K562 (cell line): ENCODE data around the gene SOX6. TPM values are rescaled to one million over a fixed set of nuclear protein-coding genes. Genes with fewer than 3 reads are reported as not detected.
A peak's percentile ranks its signal among the peaks of the same experiment; 100 is the strongest.

ENCODE experiments used
- ATAC-seq: fragments of 200-7000 bp; cut with Tn5 transposase; 3 replicates; pipeline ENCODE4 v1.9.1; 2020; ENCODE audit warnings: moderate library complexity
- BruUV-seq: library from RNA; stranded (reverse); fragments of 400-500 nt; replicated peaks from 2 replicates; lab custom pipeline; 2021; lab: Mats Ljungman, UMichigan
- CTCF ChIA-PET: fragments of 300-600 bp; formaldehyde crosslinking; extraction: SDS; loops from one replicate; lab custom pipeline; 2021; ENCODE audit warnings: low intra/inter-chr PET ratio; lab: Yijun Ruan, JAX
- POLR2A ChIA-PET: fragments of 300-600, 350-650 bp; sonication (Branson Sonifier 250); formaldehyde crosslinking; extraction: SDS; loops from one replicate; lab custom pipeline; 2021; ENCODE audit warnings: antibody characterized with exemption, inconsistent platforms; lab: Yijun Ruan, JAX
- DNase-seq, 4 experiments: peaks; one replicate each; pipeline versions ENCODE4 v3.0.0 to v3.0.0-alpha.2; 2011 to 2018; ENCODE audit warnings: low spot score in 3 of 4, mixed read lengths in 3 of 4; ENCODE audit errors: extremely low read depth in 1 of 4
- FAIRE-seq: peaks from 2 replicates; lab custom pipeline; 2011; peaks lifted over from hg19 to GRCh38; lab: Jason Lieb, UNC
- H2AFZ ChIP-seq: 2 replicates; pipeline ENCODE4 v1.6.0; 2011; ENCODE audit warnings: low read depth, low read length, control low read depth, inconsistent platforms
- H3K27ac ChIP-seq: fragments of 200-600 bp; 3 replicates; pipeline ENCODE4 v1.8.0; 2011; ENCODE audit warnings: low read depth, mild to moderate bottlenecking, control low read depth, inconsistent platforms, low read length, moderate library complexity, mixed read lengths; ENCODE audit errors: extremely low read depth
- H3K27me3 ChIP-seq, 2 experiments: fragments of 300-600 bp in 1 of 2; 2 replicates in 1 of 2; 3 replicates in 1 of 2; pipeline versions ENCODE4 v1.6.0 to v1.8.0; 2011; ENCODE audit warnings: inconsistent platforms in 2 of 2, low read length in 2 of 2, mild to moderate bottlenecking in 1 of 2, mixed read lengths in 1 of 2, moderate library complexity in 1 of 2; ENCODE audit not compliant: control insufficient read depth in 2 of 2, insufficient read depth in 2 of 2
- H3K36me3 ChIP-seq: fragments of 300-600 bp; 3 replicates; pipeline ENCODE4 v1.8.0; 2011; ENCODE audit warnings: mild to moderate bottlenecking, low read length, inconsistent platforms; ENCODE audit not compliant: control insufficient read depth, insufficient read depth
- H3K4me1 ChIP-seq, 2 experiments: fragments of 200-600 bp in 1 of 2; replicated peaks in 1 of 2; 2 replicates in 1 of 2; 3 replicates in 1 of 2; pipeline versions ENCODE4 v1.5.1 to v1.8.0; 2011; ENCODE audit warnings: inconsistent platforms in 2 of 2, low read length in 2 of 2, mild to moderate bottlenecking in 1 of 2, mixed read lengths in 1 of 2, moderate library complexity in 1 of 2; ENCODE audit not compliant: control insufficient read depth in 2 of 2, insufficient read depth in 2 of 2
- H3K4me2 ChIP-seq: 2 replicates; pipeline ENCODE4 v1.6.1; 2011; ENCODE audit warnings: low read length, control low read depth, inconsistent platforms, mixed read lengths; ENCODE audit not compliant: insufficient read depth
- H3K4me3 ChIP-seq: fragments of 200-600 bp; sonication (generic), shearing (Covaris generic); 2 replicates; pipeline ENCODE4 v1.5.1; 2016; ENCODE audit warnings: control low read depth, inconsistent platforms
- H3K79me2 ChIP-seq: fragments of 200-600 bp; 3 replicates; pipeline ENCODE4 v1.8.0; 2011; ENCODE audit warnings: low read length, inconsistent platforms; ENCODE audit not compliant: control insufficient read depth, insufficient read depth
- H3K9ac ChIP-seq, 2 experiments: 2 replicates each; pipeline versions ENCODE4 v1.6.0 to v1.6.1; 2011; ENCODE audit warnings: low read depth in 2 of 2, low read length in 2 of 2, control low read depth in 1 of 2, inconsistent platforms in 1 of 2, mild to moderate bottlenecking in 1 of 2, mixed read lengths in 1 of 2; ENCODE audit not compliant: insufficient read depth in 1 of 2
- H3K9me1 ChIP-seq: one replicate; pipeline ENCODE4 v1.6.0; 2011; ENCODE audit warnings: inconsistent platforms, mild to moderate bottlenecking, low read length, moderate library complexity; ENCODE audit not compliant: control insufficient read depth, insufficient read depth
- H3K9me3 ChIP-seq: replicated peaks from 2 replicates; pipeline ENCODE4 v1.5.1; 2011; ENCODE audit warnings: low read depth, low read length, inconsistent platforms; ENCODE audit not compliant: control insufficient read depth, insufficient read depth
- H4K20me1 ChIP-seq: replicated peaks from 2 replicates; pipeline ENCODE4 v1.6.1; 2011; ENCODE audit warnings: low read length, inconsistent platforms, mixed read lengths; ENCODE audit not compliant: control insufficient read depth, insufficient read depth
- ATF3 ChIP-seq, 2 experiments: fragments of 450-650 bp in 1 of 2; sonication (generic) in 1 of 2; formaldehyde crosslinking in 1 of 2; IDR thresholded peaks in 1 of 2; conservative IDR thresholded peaks in 1 of 2; 2 replicates each; pipeline versions ENCODE4 v1.6.1 to v1.8.1; 2016 to 2023; ENCODE audit warnings: mild to moderate bottlenecking in 2 of 2, moderate library complexity in 2 of 2, inconsistent platforms in 1 of 2, missing genetic modification reagents in 1 of 2
- BMI1 ChIP-seq: fragments of 150-350 bp; IDR thresholded peaks from 2 replicates; pipeline ENCODE4 v1.6.1; 2014; ENCODE audit warnings: low read length
- POLR2A ChIP-seq: fragments of 450-650 bp; conservative IDR thresholded peaks from 2 replicates; pipeline ENCODE4 v1.6.1; 2016
- RBM34 ChIP-seq: fragments of 200-400 bp; formaldehyde crosslinking; IDR thresholded peaks from 2 replicates; pipeline ENCODE4 v1.6.1; 2018; ENCODE audit warnings: low read length, borderline replicate concordance; ENCODE audit not compliant: insufficient read depth
- SMARCB1 ChIP-seq: IDR thresholded peaks from 2 replicates; pipeline ENCODE4 v1.6.1; 2011; ENCODE audit warnings: improper control_type of control experiment, low read depth; ENCODE audit not compliant: insufficient read length
- SMARCE1 ChIP-seq: fragments of 450-650 bp; IDR thresholded peaks from 2 replicates; pipeline ENCODE4 v1.7.1; 2016; ENCODE audit warnings: mild to moderate bottlenecking
- WGBS: fragments of 100-300 bp; shearing (Covaris generic); methylation state at CpG from one replicate; pipeline ENCODE4 v1.1.6; 2016; ENCODE audit warnings: low coverage, mixed read lengths; ENCODE audit not compliant: insufficient coverage; ENCODE audit errors: missing lambda C conversion rate; 5-methylcytosine and 5-hydroxymethylcytosine counted together
- in situ Hi-C: fragments of 300-500 bp; cut with MboI; formaldehyde crosslinking; loops from 4 replicates; pipeline ENCODE4 v1.15.0; 2018; ENCODE audit warnings: inconsistent platforms, mixed read lengths
- intact Hi-C: fragments of 100-400 bp; cut with micrococcal nuclease; formaldehyde crosslinking; loops from 2 replicates; pipeline ENCODE4 v1.14.2; 2022
- polyA plus RNA-seq, 8 experiments: library from polyadenylated mRNA; depleted of rRNA in 4 of 8; stranded (reverse) in 5 of 8; unstranded in 3 of 8; fragments of >200 nt; fragmentation: Nextera tagmentation in 2 of 8; fragmentation: Illumina TruSeq in 1 of 8; extraction: Ambion mirVana in 2 of 8; extraction: Trizol in 1 of 8; gene quantifications; 2 replicates each; pipeline versions ENCODE4 v1.2.1 to v1.2.3, GENCODE V29; 2011 to 2014; ENCODE audit warnings: inconsistent platforms in 1 of 8, missing spikeins in 1 of 8
- total RNA-seq, 7 experiments: library from RNA; depleted of rRNA in 6 of 7; stranded (reverse); fragments of >200 nt in 6 of 7; fragmentation: Illumina TruSeq in 2 of 7; extraction: Trizol in 2 of 7; gene quantifications; 2 replicates each; pipeline versions ENCODE4 v1.2.1 to v1.2.3, GENCODE V29; 2011 to 2021; ENCODE audit warnings: low replicate concordance in 1 of 7
- TF ChIP-seq, protein P1 (sequence below): sonication (generic); formaldehyde crosslinking; IDR thresholded peaks from 2 replicates; pipeline ENCODE4 v1.8.0; 2023; ENCODE audit warnings: missing genetic modification reagents, mild to moderate bottlenecking, borderline replicate concordance

The SOX6 gene
- total and polyA plus RNA-seq, 9 of the 15 experiments (the other 6 are each of a cell fraction or from before 2014, with no cell fraction given), result 0.89 to 8.7 (median 5.7) TPM

- intact Hi-C loops (loop anchor here (5.0 to 10.0 kb wide), 3 partner anchors 44 to 664 kb away; no protein-coding TSS in a partner anchor), in situ Hi-C loops (no loop called here)
- TF ChIP-seq BMI1 (no peak), ATF3 (IDR thresholded peaks at IDR 0.05) (0 out of 2 replicates have a peak, but pooled peaks have one; percentile 39), ATF3 (CRISPR knock-in tag; conservative IDR thresholded peaks at IDR 0.05) (no peak)
- no peak overlapping the region for H3K27ac ChIP-seq
- H3K9me3 ChIP-seq, result 0 out of 2 replicates have a peak, but pooled peaks cover 3% of the 10 kb centered on the region
- DNase-seq (no peak), ATAC-seq (no peak), FAIRE-seq (no peak)
- ChIA-PET CTCF (no interaction called here), POLR2A (no interaction called here)
- H3K27me3 ChIP-seq, result peaks cover 0 to 8% of the 10 kb centered on the region in 2 experiments; a peak in 2 of 5 replicates
- H3K36me3 ChIP-seq, result no peaks in the 10 kb centered on the region
- no peaks in the 10 kb centered on the region for H3K9me1 ChIP-seq
- H3K4me3 ChIP-seq, result no peak overlapping the region
- no TSS peak for BruUV-seq
- no peak overlapping the region; a peak in 1 of 4 replicates for H3K9ac ChIP-seq
- no peaks in the 10 kb centered on the region for H4K20me1 ChIP-seq
- H3K4me1 ChIP-seq, result peaks cover 0 to 14% of the 10 kb centered on the region in 2 experiments; a peak in 3 of 5 replicates
- 0 out of 2 replicates have a peak overlapping the region, but pooled peaks have one; percentile 40 for H2AFZ ChIP-seq
- no peaks in the 10 kb centered on the region for H3K79me2 ChIP-seq
- no peak overlapping the region for H3K4me2 ChIP-seq
- 45% methylated on average over 7 of the region's 9 CpGs for WGBS
Observed at GRCh38 chr11:15942936-15943335, 413.4 kb downstream of the SOX6 start.

GRCh38 chr11:15942126-15942525 is 414.2 kb downstream of the SOX6 start:
- intact Hi-C loops, result loop anchor here (5.0 to 10.0 kb wide), 3 partner anchors 45 to 665 kb away; no protein-coding TSS in a partner anchor
- Histone ChIP-seq H3K9me3 (0 out of 2 replicates have a peak, but pooled peaks cover 3% of the 10 kb centered on the region), H3K9ac (no peak overlapping the region), H3K79me2 (no peaks in the 10 kb centered on the region), H3K9me1 (no peaks in the 10 kb centered on the region), H4K20me1 (no peaks in the 10 kb centered on the region), H3K4me2 (no peak overlapping the region), H3K4me3 (no peak overlapping the region), H2AFZ (no peak overlapping the region), H3K4me1 (peaks cover 0 to 14% of the 10 kb centered on the region in 2 experiments; a peak in 3 of 5 replicates), H3K27ac (no peak overlapping the region), H3K36me3 (no peaks in the 10 kb centered on the region), H3K27me3 (peaks cover 0 to 8% of the 10 kb centered on the region in 2 experiments; a peak in 2 of 5 replicates)
- ChIA-PET CTCF (interaction anchor here (2.1 kb wide), 1 partner anchor 671 kb away, joined by 14 read pairs; no protein-coding TSS in a partner anchor), POLR2A (no interaction called here)
- DNase-seq, result no peak
- no TSS peak for BruUV-seq
- 71% methylated on average over 7 of the region's 7 CpGs for WGBS
- in situ Hi-C loops, result no loop called here
- ATAC-seq, result no peak
- no peak for FAIRE-seq
- TF ChIP-seq SMARCB1 (no peak), POLR2A (no peak), SMARCE1 (no peak), RBM34 (no peak)
- TF ChIP-seq, protein P1, sequence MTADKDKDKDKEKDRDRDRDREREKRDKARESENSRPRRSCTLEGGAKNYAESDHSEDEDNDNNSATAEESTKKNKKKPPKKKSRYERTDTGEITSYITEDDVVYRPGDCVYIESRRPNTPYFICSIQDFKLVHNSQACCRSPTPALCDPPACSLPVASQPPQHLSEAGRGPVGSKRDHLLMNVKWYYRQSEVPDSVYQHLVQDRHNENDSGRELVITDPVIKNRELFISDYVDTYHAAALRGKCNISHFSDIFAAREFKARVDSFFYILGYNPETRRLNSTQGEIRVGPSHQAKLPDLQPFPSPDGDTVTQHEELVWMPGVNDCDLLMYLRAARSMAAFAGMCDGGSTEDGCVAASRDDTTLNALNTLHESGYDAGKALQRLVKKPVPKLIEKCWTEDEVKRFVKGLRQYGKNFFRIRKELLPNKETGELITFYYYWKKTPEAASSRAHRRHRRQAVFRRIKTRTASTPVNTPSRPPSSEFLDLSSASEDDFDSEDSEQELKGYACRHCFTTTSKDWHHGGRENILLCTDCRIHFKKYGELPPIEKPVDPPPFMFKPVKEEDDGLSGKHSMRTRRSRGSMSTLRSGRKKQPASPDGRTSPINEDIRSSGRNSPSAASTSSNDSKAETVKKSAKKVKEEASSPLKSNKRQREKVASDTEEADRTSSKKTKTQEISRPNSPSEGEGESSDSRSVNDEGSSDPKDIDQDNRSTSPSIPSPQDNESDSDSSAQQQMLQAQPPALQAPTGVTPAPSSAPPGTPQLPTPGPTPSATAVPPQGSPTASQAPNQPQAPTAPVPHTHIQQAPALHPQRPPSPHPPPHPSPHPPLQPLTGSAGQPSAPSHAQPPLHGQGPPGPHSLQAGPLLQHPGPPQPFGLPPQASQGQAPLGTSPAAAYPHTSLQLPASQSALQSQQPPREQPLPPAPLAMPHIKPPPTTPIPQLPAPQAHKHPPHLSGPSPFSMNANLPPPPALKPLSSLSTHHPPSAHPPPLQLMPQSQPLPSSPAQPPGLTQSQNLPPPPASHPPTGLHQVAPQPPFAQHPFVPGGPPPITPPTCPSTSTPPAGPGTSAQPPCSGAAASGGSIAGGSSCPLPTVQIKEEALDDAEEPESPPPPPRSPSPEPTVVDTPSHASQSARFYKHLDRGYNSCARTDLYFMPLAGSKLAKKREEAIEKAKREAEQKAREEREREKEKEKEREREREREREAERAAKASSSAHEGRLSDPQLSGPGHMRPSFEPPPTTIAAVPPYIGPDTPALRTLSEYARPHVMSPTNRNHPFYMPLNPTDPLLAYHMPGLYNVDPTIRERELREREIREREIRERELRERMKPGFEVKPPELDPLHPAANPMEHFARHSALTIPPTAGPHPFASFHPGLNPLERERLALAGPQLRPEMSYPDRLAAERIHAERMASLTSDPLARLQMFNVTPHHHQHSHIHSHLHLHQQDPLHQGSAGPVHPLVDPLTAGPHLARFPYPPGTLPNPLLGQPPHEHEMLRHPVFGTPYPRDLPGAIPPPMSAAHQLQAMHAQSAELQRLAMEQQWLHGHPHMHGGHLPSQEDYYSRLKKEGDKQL (CRISPR knock-in tag), result no peak
